HG02840 (cell line): Measurements from ENCODE around the gene KRT4.
"Not testable (repeated sequence)": the region's sequence is repeated elsewhere in the genome, so short reads cannot be mapped to it uniquely, and the experiment has no call there.

Experiments
- ATAC-seq: cut with Tn5 transposase; IDR thresholded peaks from one replicate; pipeline ENCODE4 v1.9.1; 2021; ENCODE audit warnings: mild to moderate bottlenecking, moderate library complexity, moderate number of reproducible peaks; ENCODE audit not compliant: unreplicated experiment, low FRiP score

Gene KRT4

DNA sequence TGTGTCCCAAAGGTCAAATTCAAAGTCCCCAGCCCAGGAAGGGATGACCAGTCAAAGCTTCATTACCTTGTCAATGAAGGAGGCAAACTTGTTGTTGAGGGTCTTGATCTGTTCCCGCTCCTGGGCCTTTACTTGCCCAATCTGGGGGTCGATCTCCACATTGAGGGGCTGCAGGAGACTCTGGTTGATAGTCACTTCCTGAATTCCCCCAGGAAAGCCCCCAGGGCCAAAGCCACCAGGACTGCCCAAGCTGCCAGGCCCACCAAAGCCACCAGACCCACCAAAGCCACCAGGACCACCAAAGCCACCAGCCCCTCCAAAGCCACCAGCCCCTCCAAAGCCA is 18.6 kb downstream of the KRT4 start:
- not testable (repeated sequence) for ATAC-seq

DNA sequence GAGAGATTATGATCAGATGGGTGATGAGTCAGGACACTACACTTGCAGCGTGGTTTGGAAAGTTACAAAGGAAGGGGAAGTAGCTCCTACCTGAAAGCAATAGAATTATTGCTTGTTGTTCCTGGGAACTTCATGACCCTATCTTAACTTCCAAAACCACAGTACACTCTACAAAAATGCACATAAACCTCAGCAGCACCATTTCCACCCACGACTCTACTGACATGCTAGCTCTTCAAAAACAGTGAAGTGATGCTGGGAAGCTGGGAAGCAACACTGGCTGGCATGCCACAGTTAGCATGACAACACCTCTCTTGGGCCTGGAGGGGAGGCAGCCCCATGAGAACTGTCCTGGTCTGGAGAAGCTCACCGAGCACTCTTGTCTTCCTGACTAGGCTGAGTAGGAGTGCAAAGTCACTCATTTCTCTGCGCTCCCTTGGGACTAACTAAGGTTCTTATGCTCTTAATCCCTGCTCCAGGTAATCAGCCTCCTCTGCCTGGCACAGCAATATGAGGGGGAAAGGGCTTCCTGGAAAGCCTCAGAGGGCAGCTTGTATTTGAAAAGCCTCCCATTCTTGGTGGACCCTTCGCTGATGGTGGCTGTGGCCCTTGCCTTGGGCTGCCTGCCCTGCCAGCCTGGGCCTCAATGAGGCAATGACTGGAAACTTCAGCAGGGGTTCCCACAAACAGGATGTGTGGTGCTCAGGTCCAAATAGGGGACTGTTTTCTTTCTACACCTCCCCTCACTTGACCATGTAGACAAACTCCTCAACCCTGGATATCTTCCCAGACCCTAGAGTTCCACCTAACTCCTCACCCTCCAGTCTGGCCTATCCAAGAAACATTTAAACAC is 19.2 kb downstream of the KRT4 start:
- ATAC-seq, result no peak

DNA sequence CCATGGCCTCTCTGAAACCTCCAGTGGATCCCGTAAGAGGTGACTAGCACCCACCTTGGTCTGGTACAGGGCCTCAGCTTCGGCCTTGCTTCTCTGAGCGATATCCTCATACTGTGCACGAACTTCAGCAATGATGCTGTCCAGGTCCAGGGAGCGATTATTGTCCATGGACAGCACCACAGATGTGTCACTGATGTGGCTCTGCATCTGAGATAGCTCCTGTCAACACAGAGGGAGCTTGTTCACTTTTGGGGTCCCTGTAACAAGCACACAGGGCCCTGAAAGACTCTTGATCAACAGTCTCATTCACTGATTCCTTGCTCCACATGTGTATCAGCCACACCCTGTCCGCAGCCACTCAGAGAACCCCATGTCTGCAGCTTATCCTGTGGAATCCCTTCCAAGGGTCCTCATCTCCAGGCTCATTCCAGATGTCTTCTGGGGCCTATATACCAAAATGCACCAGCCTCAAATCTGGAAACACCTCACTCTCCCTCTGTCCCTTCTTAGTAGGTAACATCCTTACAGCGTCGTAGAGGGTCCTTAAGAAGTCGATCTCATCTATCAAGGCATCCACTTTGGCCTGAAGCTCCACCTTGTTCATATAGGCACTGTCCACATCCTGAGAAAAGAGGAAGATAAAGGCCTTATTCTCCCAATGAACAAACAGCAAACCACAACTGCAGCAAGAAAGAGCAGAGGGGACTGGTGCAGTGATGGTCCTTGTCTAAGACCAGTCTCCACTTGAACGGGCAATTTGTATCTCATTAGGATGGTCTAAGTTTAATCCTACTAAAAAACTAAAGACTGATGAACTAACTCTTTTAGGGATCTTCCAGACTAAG is 21.5 kb downstream of the KRT4 start:
- ATAC-seq, result no peak

DNA sequence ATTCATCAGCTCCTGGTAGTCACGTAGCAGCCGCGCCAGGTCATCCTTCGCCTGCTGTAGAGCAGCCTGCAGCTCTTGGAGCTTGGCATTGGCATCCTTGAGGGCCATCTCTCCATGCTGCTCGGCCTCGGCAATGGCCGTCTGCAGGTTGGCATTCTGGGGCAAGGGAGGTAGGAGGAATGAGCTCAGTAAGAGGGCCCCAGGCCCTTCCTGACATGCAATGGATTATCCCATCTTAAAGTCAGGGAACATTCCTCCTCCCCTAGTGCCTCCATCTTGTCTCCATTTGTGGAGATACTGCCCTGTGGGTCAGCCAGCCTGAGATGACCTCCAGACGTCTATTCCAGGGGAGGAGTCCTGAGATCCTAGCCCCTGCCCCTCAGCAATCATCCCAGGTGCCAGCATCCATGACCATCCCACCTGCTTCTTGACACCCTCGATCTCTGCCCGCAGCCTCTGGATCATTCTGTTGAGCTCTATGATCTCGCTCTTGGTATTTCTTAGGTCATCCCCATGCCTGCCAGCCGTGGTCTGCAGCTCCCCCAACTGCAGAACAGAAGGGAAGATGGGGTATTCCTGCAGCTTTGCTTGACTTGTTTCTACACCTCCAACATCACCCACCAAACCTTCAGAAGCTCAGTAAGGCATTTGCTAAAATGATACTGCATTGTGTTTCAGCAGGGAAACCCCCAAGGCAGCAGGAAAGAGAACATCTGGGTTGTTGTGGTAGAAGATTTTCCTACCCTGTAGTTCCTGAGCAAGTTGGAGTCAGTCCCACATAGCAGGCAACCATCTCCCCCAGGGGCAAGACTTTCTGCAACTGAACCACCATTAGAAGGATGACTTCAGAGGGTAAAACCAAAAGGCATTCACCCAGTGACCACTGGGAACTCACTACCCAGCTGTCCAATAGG is 22.4 kb downstream of the KRT4 start:
- no peak for ATAC-seq

DNA sequence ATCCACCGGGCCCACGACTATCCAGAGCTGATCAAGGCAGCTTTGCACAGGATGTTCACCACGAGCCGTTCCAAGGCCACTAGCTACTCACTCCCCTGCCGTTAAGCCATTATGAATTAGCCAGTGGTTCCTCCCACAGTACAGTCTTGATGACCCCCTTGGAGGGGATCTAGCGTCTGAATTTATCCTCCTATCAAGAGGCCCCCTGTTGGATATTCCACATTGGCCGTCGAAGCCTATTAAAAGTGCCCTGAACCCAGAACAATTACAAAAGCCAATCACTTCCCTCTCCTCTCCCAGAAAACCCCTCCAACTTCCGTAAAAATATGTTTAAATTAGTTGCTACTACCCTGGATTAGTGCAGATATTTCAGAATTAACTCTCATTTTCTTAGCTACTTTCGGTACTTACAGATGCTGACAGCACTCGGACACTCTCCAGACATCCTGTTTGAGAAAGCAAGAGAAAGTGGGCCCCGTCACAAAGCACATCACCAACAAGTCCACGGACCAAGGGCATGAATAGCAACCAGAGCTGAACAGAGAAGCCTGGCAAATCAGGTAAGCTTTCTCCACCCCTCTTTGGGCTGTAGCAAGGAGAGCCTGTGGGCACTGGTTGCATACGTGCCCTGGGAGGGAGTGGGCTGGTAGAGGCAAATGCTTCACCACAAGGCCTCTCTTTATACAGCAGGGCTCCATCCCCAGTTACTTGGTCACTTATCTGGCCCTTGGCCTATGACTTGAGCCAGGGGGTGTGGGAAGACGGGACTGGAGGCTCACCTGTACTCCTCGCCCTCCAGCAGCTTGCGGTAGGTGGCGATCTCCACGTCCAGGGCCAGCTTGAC is 23.3 kb downstream of the KRT4 start:
- no peak for ATAC-seq

DNA sequence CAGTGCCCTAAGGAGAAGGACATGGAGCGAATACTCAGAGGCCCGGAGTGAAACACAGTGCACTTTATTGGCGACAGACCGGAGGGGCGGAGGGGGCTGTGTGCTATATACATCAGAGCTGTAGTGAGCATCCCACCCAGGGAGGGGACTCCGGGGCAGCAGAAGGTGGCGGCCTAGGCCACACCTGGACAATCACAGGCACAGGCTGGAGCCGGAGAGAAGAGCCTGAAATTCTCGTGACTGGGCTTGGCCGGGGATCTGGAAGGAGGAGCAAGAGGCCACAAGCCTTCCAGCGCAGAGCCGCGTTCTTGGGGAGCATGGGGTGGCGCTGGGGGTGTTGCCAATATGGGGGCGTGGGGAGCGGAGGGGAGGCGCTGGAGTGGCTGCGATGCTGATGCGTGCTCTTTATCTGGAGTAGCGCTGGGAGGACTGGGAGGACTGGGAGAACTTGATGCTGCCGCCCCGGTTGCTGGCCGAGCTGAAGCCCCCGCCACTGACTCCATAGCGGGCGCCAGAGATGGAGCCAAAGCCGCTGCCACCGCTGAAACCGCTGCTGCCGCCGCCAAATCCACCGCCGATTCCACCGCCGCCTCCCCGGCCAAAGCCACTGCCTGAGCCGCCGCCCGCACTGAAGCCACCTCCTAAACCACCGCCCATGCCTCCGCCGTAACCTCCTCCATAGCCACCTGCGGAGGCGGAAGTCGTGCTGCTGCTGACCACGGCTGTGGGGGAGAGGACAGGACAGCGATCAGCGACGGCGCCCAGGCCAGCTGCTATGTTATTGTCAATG is 24.1 kb downstream of the KRT4 start:
- no peak for ATAC-seq

DNA sequence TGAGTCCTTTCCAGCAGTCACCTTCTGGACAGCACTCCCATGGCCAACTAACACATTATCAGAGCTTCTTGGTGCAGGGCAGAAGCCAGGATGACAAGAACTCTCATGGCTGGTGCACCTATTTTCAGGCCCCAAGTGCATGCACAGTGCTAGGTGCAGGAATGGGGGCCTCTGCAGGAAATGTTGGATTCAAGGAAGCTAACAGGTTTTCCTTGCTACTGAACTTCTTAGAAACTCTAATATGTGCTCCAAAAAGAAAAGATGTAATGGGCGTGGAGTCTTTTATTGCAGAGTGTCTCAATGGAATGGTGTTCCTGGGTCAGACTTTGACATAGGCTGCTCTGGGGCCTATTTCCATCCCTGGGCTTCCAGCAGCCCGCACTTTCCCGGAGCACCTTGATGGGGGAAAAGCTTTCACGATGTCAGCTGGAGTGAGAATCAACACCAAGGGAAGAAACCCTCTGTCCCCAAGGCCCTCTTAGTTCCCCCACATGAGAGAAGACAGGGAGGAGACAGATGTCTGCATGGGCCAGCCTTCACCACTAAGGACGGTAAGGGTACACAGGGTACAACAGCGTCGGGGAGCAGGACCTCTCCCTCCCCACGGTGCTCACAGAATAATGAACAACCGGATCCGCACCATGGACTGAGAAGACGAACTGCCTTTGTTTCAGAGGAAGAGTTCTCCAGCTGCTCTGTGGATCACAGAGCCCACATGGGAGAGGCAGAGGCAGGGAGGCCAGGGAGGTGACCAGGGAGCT is 24.9 kb downstream of the KRT4 start:
- no peak for ATAC-seq

DNA sequence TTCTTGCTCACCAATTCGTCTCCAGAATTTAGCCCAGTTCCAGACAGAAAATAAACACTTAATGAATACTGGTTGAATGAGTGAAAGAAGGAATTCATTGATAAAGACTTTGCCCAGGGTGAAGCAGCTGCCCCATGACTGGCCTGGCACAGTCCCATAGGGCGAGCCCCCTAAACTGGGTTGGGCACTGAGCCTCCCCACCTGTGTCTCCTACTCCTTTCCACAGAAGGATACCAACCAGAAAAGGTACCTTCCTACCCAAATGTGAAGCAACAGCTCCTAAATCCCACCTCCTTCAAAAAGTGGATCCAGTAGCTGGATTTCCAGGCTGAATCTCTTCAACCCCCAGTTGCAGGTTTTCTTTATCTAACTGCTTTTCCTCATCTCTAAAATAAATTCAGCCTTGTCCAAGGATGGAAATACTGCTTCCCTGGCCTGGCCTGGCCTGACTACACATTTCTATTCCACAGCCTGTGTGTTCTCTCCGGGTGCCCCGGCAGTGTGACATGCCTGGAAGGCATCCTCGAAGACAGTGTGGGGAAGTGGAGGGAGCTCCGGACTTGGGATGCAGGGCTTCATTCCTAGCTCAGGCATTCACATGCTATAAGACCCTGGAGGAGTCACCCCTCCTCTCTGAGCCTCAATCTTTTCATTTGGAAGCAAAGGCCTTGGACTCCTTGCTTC is 25.6 kb downstream of the KRT4 start:
- ATAC-seq, result no peak

DNA sequence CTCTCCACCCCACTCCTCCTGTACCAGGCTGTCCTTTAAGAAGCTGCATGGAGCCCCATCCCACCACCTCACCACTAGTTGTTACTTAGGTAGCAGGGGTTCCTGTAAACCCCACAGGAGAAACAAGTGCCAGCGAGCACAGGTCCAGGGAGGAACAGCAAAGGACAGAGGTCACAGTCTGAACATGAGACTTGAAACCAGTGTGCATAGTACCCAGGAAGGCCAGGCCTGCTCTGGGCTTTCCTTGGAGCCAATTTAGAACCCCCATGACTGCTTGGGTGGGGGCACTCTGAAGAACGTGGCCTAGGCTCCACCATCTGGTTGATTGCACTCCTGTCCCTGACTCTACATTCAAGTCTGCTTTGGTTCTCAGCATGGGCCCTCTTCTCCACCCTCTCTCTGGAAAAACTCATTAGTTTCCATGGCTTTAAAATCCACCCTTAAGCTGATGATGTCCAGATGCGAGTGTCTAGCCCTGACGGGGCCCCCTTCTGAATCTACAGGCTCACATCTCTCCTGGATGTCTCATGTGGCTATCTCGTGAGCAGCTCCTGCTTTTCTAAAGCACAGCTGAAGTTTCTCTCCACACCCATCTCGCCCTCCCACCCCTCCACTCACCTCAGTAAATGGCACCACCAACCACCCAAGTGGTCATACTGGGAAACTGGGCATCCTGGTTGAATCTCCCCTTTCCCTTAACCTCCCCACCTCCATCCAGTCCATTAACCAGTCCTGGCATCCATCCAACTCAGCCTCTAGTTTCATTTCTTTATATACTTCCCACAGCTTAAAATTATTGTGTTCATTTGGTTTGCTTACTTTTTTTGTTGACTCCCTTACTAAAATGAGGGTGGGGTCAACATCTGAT is 26.4 kb downstream of the KRT4 start:
- ATAC-seq, result no peak

DNA sequence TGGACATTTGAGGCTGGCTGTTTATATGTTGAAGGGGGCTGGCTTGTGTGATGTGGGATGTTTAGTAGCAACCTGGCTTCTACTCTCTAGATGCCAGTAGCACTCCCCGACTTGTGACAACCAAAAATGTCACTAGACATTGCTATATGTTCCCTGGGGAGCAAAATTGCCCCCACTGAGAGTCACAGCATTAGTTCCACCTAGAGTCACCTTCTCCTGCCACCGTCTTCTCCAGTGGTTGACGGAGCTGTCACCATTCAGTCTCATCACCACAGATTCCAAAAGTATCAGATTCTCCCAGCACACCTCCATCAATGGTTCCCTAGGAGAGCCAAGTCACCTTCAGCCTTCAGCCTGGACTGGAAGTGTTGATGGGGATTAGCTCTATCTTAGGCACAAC is 29.0 kb downstream of the KRT4 start:
- no peak for ATAC-seq

DNA sequence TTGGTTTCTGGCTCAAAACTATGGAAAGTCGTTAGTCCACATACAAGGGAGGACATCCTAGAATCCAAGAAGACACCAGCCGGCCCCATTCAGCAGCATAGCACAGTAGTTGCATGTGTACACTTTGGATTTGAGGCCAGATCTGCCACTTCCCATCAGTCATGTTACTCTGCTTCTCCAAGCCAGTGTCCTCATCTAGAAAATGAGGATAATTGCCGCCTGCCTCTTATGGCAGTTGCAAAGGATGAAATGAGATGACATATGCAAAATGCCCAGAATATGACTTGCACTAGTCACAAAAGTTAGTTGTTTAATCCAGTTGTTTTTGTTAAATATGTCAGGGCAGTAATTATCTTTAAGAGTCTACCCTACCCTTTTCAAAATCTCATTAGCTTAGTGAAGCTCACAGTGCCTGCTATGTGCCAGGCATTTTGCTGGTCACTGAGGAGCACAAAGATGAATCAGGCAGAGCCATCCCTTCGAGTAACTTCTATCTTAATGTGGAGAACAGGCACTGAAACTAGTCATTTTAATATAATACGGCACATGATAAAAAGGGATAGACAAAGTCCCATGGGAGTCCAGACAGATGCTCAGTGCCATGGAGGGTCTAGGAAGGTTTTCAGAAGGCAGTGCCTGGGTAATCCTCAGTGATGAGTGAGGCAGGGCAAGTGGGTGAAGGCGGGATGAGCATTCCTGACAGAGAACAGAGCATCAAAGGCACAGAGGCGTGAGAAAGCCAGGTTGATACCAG is 30.2 kb downstream of the KRT4 start:
- no peak for ATAC-seq

DNA sequence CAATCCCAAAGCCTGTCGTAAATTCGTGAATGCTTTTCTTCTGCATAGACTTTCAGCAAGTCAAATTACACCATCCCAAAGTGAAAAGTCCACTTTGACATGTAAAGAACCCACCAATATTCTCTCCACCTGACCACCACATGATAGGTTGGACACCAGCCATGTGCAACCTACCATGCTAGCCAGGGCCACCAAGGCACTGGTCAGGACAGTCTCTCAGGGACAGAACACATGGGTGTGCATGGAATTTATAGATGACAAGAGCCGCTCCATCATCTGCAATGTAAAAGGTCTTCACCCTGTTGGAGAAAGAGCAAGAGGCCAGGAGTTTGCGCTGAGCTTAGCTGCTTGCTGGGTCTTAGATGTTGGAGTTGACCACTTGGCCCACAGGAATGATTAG is 31.4 kb downstream of the KRT4 start:
- ATAC-seq, result no peak

DNA sequence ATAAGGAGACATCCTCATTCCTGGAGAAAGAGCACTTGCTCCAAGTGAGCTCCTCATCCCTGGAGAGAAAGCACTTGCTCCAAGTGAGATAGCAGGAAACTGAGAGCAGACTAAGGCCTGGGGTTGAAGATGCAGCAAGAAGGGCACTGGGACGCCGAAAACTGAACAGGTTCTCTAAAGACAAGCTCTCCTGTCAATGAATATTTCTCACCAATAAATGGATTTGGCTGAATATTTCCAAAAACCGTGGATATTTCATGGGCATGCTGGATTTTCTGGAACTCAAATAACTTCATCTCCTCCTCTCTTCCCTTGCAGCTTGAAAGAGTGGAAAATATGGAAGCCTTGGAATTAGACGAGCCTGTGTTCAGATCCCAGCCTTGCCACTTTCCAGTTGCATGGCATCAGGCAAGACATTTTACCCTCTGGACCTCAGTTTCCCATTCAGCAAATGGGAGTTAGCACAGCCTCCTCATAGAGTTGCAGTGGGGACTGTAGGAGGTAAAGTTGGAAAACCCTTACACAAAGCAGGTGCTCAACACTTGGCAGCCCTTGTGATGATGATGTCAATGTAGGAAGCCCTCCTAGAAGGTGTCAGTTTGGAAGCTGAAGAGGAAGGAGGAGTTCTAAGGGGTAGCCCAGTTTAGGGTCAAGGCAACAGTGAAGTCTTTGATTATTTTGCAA is 32.4 kb downstream of the KRT4 start:
- ATAC-seq, result no peak

DNA sequence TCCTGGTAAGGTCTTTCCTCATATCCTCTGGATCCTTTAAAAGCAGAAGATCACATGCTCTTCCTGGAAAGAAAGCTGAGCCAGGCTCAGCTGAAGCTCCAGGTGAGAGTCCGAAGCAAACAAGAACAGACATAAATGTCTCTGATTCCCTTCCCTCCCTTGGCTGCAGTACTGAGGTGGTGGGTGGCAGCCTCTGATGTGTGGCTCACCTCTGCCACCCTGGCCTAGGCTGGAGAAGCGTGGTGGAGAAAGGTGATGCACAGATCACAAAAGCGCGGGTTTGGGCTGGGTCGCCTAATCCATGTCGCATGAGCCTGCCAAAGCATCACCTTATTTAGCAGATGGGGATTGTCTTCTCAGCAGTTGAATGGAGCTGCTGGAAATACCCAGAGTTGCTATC is 34.0 kb downstream of the KRT4 start:
- no peak for ATAC-seq

DNA sequence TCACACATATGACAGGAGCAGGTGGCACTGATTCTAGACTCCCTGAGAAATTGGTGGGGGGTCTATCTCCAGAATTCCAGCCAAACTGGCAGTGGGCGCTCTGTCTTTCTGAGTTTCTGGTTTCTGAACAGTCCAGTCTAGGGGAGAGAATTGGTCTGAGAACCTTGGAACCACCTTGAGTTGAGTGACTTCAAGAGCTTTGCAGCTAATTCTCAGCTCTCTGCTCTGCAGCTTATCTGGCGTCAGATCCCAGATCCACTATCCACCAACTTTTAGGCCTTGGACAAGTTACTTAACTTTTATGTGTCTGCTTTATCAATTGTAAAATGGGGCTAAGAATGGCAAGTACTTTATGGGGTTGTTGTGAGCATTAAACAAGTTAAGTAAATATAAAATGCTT is 35.1 kb downstream of the KRT4 start:
- ATAC-seq, result no peak

DNA sequence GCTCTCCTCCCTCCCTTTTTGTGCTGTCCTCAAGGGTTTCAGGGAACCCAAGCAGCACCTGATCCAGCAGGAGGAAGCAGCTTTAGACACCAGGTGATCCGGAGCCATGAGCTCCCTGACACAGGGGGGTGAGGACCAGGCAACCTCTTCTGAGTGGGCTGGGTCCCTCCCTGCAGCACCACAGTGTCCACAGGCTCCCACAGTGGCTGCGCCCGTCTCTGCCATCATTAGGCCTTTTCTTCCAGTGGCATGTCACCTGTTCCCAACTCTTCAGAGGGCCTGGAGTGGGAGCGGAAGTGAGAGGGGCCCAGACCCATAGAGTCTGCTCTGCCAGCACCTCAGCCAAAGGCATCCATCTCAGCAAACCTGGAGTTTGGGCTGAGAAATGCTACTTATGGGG is 36.4 kb downstream of the KRT4 start:
- no peak for ATAC-seq
